Mucosa of gallbladder (tissue), 1 donor: ENCODE data around the gene ESRRG. TPM values are rescaled to one million over a fixed set of nuclear protein-coding genes. Genes with fewer than 3 reads are reported as not detected.

Experiments used
- DNase-seq: peaks from one replicate; pipeline ENCODE4 v3.0.0-alpha.2; 2020; ENCODE audit warnings: low spot score
- total RNA-seq: library from RNA; stranded (reverse); gene quantifications from one replicate; pipeline ENCODE4 v1.2.1, GENCODE V29; 2021
- donor health status: DM: no; HTN: no; CAD: no.

Gene ESRRG
- total RNA-seq = 5.4 TPM

DNA sequence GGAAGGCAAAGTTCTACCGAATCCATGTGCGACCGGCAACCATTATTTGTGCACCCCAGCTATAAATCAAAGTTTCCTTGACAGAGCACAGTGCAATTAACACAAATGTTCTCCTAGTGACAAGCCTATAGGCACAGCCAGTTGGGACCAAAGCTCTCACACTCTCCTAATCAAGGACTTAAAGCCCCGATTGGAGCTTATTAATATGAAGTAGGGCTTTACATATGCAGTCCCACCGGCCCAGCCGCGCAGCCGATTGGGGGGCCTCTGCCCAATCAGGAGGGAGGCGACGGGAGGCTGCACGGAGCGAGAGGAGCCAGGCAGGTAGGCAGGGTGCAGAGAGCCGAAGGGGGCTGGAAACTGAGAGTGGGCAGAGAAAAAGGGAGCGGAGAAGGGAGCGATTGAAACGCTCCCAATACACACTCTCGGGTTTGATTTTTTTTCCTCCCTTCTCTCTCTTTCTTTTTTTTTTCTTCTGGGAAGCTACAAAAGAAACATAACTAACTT, at the start of gene ESRRG:
Gene ESRRG (minus strand): TSS at position 156 of the 507 bp plus-strand sequence. CDS start 130 bp downstream, at position 26.
- DNase-seq = peak; percentile 36

DNA sequence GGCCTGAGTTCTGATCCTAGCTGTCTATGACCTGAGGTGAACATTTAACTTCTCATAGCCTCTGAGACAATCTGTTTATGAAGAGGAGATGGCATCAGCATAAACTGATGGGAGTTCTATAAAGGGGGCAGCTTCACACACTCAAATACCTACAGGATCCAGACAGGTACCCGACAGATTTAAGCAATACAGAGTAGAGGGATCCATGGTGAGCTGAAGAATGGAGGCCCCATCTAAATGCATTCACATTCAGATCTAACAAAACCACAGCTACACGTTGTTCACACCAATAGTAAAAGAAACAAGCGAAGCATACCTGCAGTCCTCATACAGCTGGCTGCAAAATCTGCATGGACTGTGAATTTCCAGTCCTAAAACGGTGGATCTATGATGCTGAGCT, 48.7 kb upstream of the ESRRG start:
- DNase-seq = no peak

DNA sequence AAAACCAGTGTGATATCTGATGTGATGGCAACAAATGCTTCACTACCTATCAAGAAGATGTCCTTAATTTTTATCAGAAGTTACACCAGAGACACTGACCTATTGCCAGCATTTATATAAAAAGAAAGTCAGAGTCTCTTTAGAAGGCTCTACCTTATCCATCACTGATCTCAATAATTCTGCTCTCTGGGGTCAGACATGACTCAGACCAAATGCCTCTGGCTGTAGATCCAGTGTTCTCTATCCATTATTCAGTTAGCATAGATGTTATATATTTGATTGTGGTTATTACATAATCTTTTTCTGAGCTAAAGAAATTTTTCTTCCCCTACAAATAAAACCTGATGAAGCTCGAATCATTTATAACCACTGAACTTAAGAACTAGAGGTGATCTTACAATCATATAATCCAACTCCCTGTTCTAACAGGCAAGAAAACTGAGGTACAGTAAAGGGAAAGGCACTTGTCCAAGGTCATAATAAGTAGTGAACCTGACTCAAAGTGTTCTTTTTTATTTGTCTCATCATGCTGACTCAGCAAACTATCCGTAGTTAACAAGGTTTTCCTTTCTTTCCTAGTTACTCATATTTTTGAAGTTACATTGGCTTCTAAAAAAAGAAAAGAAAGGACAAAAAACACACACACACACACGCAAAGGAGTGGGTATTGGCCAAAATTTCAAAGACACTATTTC, 43.6 kb upstream of the ESRRG start:
- DNase-seq = no peak

DNA sequence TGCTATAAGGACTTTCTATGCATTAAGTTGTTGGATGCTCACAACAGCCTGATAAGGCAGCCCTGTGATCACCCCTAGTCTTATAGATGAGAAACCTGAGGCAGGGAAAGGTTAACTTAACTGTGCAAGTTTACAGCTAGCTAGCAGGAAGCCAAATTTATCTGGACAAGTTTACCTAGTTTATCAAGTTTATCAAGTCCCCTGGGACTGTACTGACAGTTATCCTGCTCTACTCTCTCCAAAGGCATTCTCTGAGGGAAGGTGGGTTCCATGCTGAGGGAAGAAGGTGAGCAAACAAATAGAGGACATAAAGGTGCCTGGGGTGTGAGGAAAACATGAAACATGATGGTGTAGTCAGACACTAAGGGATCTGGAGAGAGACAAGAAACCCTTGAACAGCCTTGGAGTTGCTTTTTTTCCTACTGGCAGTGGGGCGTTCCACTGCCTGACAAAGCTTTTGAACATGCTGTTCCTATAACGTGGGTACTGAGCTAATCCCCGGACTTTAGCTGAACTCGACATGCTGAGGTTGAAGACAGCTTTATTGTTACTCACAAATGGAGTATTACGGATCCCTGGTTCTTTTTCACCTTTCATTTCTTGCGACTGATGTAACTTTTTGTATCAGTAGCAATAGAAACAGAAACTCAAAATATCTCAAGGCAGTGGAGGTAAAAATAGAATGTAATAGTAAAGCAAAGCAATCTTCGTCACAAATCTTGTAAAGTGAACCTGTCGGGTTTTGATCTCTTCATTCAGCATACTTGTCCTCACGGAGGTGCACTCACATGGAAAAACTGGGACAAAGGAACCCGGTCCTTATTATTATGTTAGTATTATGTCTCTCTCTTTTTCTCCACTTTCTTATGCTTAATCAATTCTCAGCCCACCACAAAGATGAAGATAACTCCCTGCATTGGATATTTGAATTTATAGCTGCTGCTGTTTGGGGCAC, 42.4 kb upstream of the ESRRG start:
- no peak for DNase-seq

- DNase-seq = no peak
Observed at GRCh38 chr1:216758161-216758560, 34.9 kb upstream of the ESRRG start.

DNA sequence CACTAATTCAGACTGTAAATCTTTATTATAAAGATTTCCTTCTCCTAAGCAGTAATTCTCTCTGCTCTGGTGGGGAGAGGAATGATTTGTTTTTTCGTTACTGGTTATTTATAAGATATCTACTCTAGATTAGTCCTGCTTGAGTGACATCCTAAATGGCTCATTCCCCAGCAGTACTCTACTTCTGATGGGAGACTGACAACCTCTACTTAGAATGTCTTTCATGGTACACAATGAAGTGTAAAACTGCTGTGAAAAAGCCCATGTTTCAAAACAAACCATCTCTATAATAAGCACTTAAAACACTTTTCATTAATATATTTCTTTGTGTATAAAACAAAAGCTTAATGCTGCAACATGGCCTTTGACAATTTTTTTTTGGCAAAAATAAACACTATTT, 33.9 kb upstream of the ESRRG start:
- DNase-seq = no peak

DNA sequence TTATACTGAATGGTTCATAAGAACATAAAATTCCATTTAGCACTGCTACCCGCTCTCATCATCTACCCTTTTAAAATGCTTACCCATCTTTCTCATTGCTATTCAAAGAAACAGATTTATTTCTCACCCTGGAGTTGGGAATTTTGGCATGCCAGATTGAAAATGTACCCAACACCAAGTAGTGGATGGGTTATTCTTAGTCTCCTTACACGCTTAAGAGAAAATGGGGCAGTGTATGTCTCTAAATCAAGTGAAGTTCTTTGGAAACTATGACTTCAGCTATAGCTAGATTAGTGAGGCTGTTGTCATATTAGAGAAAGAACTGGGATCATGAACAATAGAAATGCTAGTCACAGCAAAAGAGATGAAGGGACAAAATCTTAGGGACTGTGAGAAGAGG, 27.7 kb upstream of the ESRRG start:
- DNase-seq = no peak

DNA sequence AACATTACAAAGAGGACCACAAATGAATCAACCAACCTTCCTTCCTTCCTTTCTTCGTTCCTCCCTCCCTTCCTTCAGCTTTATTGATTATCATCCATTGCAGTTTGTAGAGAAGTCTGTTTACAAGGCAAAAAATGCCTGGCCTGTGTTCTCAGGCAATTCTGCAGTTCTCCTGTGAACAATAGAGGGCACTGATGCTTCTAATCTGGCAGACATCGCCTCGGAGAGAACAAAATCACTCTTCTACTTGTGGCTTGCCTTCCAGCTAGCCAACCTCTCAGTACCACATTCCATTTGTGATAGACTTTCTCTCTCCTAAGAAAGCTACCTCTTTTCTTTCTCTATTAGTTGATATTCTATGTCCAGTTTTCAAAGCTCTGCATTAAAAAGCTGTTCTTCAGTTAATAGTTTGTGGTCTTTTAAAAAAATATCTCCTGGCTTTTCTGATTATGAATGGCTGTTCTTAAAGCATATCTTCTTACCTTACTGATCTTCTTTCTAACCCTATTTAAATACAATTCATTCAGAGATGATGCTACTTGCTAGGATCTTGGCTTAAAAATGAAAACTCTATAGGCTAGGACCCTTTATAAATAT, 26.9 kb upstream of the ESRRG start:
- peak; percentile 48 for DNase-seq

- no peak for DNase-seq
Observed at GRCh38 chr1:216749232-216749631, 26.0 kb upstream of the ESRRG start.

DNA sequence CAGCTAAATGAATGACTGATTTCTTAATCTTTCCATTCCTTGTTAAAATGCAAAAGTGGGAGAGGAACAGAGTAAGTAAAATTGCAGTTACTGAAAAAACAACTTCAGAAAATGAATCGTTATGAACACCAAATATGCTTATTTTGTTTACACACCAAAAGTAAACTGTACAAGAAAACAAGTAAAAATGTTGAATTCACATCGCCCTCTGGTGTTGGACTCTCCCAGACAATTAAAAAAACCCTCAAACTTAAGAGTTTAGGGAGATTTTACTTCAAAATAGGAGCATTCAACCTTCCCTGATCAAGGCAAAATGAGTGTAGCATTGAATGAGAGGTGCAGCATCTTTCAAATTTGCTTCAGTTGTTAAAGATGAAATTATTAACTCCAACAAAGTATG, 19.4 kb upstream of the ESRRG start:
- DNase-seq = no peak

GRCh38 chr1:216740331-216740730, 17.1 kb upstream of the ESRRG start:
- no peak for DNase-seq

- DNase-seq = no peak
Observed at GRCh38 chr1:216739793-216740192, 16.6 kb upstream of the ESRRG start.

GRCh38 chr1:216732121-216732520, 8.9 kb upstream of the ESRRG start:
- DNase-seq = no peak

GRCh38 chr1:216731562-216731961, 8.3 kb upstream of the ESRRG start:
- DNase-seq = no peak

DNA sequence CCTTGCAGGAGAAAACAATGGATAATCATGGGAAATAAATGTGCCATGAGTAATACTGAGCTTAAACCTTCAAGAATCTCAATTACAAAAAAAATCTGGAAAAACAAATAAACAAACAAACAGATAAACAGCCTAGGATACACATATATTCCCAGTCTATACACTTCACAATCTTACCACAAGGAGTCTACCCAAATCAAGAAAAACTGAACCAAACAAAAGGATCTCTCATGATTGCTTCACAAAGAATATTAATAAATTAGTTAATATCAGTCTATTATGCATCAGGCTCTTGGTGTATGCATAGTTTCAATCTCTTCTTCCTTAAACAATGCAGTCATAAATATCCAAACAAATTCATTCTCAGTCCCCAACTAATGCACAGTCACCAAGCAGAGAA, 3.2 kb upstream of the ESRRG start:
- no peak for DNase-seq

DNA sequence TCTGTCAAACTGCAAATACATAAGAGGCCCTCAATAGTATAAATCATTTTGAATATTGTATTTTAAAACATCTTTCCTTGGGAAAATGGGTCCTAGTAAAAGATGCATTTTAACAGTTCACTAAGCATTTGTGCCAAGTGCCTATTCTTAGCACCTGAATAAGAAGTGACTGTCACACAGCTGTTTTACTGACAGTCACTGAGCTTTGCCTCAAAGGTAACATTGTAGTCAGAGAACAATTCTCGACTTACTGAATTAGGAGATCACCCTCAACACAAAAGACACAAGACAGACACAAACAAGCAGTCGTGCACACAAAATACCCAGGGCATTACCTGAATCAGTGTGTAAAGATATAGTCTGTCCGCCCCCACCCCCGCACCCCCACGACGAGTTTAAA, 408 bp downstream of the ESRRG start:
- no peak for DNase-seq

- no peak for DNase-seq
Observed at GRCh38 chr1:216721863-216722262, 1.4 kb downstream of the ESRRG start.

GRCh38 chr1:216721062-216721461, 2.2 kb downstream of the ESRRG start:
- DNase-seq = no peak

- no peak for DNase-seq
Observed at GRCh38 chr1:216711712-216712111, 11.5 kb downstream of the ESRRG start.

- DNase-seq = no peak
Observed at GRCh38 chr1:216710598-216711333, 12.5 kb downstream of the ESRRG start.

- DNase-seq = no peak
Observed at GRCh38 chr1:216710055-216710454, 13.2 kb downstream of the ESRRG start.

- no peak for DNase-seq
Observed at GRCh38 chr1:216705676-216706075, 17.6 kb downstream of the ESRRG start.
